GM12865 (cell line): ENCODE results near the gene LYPD1.

Source experiments
- DNase-seq: peaks from one replicate; pipeline ENCODE4 v3.0.0; 2010; ENCODE audit warnings: low read depth
- H3K4me3 ChIP-seq: 2 replicates; pipeline ENCODE4 v1.5.1; 2011; ENCODE audit warnings: mild to moderate bottlenecking, low read depth, low read length, control low read depth
- TF ChIP-seq, protein P1 (sequence below): IDR thresholded peaks from 2 replicates; pipeline ENCODE4 v1.5.1; 2011; ENCODE audit warnings: low read length, control low read depth, low read depth, inconsistent platforms; ENCODE audit not compliant: insufficient read depth; ENCODE audit errors: missing control alignments

The LYPD1 gene

DNA sequence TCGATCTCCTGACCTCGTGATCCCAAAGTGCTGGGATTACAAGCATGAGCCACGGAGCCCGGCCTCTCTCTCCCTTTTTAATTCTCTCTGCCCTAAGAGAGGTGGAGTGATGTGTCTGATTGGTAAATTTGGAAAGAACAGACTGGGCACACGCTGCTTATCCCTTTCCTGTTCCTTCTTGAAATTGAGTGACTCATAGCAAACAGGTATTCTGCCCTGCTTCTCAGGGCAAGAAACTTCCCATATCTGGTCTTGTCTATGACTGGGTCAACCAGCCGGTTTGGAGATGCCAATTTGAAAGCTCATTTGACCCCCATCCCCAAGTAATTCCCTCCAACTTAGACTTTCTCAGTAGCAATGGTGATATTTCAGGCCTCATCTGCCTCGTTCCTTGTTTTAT, 15.0 kb downstream of the LYPD1 start:
- H3K4me3 ChIP-seq, result no peak overlapping the region
- TF ChIP-seq, protein P1, sequence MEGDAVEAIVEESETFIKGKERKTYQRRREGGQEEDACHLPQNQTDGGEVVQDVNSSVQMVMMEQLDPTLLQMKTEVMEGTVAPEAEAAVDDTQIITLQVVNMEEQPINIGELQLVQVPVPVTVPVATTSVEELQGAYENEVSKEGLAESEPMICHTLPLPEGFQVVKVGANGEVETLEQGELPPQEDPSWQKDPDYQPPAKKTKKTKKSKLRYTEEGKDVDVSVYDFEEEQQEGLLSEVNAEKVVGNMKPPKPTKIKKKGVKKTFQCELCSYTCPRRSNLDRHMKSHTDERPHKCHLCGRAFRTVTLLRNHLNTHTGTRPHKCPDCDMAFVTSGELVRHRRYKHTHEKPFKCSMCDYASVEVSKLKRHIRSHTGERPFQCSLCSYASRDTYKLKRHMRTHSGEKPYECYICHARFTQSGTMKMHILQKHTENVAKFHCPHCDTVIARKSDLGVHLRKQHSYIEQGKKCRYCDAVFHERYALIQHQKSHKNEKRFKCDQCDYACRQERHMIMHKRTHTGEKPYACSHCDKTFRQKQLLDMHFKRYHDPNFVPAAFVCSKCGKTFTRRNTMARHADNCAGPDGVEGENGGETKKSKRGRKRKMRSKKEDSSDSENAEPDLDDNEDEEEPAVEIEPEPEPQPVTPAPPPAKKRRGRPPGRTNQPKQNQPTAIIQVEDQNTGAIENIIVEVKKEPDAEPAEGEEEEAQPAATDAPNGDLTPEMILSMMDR, result no peak
- no peak for DNase-seq

DNA sequence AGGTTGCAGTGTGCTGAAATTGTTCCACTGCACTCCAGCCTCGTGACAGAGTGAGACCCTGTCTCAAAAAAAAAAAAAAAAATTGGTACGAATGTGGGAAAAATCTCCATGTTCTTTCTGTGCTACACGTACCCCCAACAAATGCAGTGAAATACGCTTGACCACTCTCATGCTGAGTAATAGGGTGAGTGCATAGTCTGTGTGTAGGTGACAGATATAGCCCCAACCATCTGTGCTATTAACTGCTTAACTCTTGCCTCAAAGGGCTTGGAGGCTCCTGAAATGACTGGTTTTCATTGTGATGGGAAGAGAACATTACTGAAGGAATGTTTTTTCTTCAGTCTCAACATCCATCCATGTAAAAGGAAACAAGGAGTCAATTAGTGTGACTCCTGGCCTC, 15.7 kb downstream of the LYPD1 start:
- no peak overlapping the region for H3K4me3 ChIP-seq
- no peak for DNase-seq
- TF ChIP-seq, protein P1, result no peak

DNA sequence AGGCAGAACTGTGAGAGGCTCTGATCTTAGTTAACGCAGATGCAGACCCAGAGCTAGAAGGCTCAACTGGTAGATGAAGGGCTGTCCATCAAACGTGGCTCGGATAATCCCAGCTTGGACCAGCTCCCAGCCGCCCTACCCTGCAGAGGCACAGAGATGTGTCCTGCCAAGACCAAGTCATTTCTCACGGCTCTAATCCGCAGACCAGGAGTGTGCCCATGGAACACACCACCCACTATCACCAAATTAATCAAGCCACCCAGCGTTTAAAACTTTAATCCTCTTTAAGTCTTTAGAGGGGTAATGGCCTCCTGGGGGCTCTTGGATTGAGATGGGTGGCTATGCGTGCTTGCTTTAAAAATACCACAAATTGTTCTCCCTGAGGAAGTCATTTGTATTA, 17.5 kb downstream of the LYPD1 start:
- TF ChIP-seq, protein P1, result no peak
- H3K4me3 ChIP-seq, result no peak overlapping the region
- no peak for DNase-seq

DNA sequence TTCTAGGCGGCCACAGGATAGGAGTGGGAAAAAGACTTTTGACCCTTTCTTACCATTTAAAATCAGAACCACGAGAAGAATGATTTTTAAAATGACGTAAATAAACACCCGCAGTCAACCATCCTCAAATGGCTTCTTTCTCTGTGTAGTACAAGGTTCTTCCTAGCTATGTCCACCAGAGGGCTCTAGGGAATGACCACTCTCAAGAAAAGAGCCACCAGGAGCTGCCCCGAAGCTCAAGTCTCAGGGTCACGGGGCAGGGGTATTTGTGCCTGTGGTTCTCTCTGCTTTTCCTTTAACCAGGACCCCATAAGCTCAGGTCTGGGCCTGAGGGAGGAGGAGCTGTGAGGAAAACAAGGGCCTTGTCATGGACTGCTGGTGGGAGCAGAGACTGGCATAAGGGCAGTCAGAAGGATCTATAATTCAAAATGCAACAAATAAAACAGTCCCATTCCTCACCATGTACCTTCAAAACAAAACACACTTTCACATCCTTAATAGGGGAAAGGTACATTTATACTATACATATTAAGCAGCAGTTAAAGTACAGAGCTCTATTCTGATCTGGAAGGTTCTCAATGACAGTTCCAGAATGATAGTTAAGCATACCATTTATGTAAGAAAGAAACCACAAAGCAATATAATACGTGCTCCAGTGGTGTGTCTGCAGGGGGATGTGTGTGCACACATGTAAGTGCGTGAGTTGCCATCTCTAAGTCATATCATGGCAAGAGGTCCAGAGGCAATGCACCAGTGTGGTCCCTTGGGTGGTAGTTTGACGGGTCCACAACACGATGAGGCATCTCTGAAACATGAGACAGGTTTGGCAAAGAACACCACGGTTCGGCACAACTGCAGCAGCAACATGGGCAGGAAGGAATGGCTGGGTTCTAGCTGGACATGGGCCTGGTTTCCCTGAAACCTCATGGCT, 18.6 kb downstream of the LYPD1 start:
- TF ChIP-seq, protein P1, result no peak
- no peak overlapping the region for H3K4me3 ChIP-seq
- DNase-seq, result peak; percentile 11

DNA sequence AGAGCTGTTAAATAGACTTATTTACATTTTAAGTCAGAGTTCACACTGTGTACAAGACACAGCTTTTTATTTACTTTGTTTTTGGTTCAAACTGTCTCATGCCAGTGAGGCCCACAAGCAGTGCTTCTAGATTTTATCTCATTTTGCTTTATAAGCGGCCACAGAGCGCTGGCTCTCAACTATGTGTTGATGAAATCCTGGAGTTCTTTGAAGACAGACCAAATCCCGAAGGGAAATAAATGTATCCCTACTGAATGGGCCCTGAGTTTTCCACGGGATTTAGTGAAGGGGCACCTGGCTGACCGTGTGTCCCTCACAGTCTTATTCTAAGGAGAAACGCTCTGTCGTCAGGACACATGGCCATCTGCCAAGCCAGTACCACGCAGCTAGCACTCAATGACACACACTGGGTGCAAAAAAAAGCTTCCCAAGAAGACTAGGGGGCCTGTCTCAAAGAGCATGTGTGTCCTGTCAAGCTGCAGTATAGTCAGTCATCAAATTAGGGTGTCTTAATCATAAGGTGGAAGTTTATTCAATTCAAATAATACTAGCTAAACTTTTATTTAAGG, 23.4 kb downstream of the LYPD1 start:
- no peak for DNase-seq
- H3K4me3 ChIP-seq, result no peak overlapping the region

DNA sequence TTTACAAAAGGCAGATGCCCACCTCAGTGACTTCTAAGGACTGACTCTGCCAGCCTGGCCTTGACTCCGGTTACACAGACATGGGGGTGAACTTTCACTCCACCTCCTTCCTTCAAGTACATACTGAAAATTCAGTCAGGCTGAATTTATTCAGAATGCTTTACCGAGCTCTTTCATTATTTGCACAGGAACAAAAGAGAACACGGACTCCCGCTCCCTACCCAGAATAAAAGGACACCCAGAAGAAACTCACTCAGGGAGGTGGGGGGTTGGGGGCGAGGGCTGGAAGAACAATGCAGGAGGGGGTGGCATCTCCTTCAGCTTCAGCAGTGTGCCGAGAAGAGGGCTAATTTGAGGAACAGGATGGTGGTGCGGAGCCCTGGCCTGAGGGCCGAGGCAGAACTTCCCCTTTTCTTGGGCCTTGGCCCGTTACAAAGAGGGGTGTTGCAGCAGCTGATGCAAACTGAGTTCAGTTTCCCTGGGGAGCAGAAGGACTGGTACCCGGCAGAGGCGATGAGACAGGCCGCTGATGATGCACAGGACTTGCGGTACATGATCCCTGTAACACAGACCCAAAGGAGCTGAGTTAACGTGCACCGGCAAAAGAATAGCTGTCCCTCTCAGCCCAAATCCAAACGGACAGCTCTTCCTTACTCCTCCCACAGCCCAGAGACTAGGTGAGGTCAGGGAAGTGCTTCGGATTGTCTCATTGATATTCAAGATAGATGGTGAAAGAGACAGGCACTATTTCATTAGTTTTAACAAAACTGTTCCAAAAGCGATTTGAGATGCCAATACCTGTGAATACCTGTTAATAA, 24.1 kb downstream of the LYPD1 start:
- no peak overlapping the region for H3K4me3 ChIP-seq
- DNase-seq, result peak; percentile 8
- TF ChIP-seq, protein P1, result no peak

More for the DNA sequence above, 23.4 kb downstream of the LYPD1 start:
- TF ChIP-seq, protein P1, result no peak
